Measurements from ENCODE around the gene KHSRP.
A peak's percentile ranks its signal among the peaks of the same experiment; 100 is the strongest.

The KHSRP gene, protein sequence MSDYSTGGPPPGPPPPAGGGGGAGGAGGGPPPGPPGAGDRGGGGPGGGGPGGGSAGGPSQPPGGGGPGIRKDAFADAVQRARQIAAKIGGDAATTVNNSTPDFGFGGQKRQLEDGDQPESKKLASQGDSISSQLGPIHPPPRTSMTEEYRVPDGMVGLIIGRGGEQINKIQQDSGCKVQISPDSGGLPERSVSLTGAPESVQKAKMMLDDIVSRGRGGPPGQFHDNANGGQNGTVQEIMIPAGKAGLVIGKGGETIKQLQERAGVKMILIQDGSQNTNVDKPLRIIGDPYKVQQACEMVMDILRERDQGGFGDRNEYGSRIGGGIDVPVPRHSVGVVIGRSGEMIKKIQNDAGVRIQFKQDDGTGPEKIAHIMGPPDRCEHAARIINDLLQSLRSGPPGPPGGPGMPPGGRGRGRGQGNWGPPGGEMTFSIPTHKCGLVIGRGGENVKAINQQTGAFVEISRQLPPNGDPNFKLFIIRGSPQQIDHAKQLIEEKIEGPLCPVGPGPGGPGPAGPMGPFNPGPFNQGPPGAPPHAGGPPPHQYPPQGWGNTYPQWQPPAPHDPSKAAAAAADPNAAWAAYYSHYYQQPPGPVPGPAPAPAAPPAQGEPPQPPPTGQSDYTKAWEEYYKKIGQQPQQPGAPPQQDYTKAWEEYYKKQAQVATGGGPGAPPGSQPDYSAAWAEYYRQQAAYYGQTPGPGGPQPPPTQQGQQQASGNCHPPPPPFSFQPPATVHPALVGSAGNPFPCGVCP

GRCh38 chr19:6424195-6424938 is at the start of gene KHSRP:
TSS of gene KHSRP (minus strand) at chr19:6424811. CDS start at chr19:6424701, 110 bp downstream.
- DNase-seq = no peak

DNA sequence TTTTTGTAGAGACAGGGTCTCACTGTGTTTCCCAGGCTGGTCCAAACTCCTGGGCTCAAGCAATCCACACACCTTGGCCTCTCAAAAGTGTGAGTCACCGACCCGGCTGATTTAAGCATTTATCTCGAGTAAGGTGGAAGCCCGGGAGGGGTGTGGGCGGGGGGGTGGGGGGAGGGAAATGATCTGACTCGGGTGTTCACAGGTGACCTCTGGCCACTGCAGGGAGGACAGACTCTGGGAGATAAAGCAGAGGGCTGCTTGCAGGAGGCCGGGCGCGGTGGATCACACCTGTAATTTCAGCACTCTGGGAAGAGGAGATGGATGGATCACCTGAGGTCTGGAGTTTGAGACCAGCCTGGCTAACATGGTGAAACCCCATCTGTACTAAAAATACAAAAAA is 49.0 kb upstream of the KHSRP start:
- DNase-seq = no peak

DNA sequence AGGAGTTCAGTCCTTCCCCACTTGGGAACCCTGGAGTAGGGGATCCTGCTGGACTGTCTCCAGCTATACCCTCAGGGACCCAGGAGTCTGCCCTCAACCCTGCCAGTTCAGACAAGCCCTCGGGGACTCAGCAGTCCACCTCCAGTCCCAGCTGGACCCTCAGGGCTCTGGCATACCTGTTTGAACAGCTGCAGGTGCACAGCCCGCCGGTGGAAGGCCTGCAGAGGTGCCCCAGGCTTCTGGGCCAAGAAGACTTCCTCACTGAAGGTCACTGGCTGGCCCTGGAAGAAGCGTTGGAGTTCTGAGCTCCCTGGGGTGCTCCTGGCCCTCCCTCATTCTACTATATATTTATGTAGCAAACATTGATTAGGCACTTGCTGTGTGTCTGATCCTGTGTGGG is 48.1 kb upstream of the KHSRP start:
- no peak for DNase-seq

DNA sequence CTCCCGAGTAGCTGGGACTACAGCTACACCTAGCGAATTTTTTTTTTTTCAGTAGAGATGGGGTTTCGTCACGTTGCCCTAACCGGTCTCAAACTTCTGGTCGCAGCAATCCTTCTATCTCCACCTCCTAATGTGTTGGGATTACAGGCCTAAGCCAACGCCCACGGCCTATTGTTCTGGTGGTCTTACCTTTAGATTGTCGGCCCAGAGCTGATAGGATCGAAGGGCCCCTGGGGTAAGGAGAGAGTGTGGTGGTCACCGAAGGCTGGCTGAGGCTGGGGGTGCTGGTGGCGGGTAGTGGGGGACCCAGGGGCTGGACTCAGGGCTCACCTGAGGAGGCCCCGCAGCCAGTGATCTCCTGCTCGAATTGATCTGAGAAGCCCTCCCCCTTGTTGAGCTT is 46.5 kb upstream of the KHSRP start:
- DNase-seq = no peak

DNA sequence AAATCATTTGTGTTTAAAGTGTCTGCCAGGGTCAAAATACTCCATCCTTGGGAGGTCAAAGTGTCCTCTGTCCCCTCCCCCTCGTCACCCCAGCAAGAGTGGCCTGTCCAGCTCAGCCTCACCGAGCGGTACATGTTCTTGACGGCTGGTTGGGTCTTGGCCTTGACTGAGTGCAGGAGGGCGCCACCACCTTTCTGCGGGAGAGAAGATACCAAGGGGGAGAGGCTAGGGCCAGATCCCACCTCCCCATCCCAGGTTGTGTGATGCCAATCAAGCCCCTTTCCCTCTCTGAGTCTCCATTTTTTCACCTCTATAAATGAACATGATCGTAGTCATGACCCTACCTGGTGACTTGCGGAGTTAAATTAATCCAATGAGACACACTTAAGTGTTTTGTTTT is 45.6 kb upstream of the KHSRP start:
- DNase-seq = no peak

DNA sequence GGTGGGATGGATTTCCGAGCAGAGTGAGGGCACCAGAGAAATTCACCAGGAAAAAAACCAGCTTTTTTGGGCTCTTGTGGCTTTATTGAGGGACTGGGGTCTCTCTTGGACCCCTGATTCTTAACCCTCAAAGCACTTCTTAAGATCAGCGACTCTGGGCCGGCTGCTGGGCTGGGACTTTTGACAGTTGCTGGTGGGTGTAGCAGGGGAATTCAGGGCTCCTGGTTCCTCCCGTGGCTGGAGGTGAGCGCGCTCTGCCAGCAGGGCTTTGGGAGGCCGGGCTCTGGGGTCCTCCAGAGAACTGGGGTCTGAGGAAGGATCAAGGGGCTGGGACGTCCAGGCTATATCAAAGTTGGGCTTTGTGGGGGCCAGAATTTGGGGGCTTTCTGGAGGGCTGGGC is 42.8 kb upstream of the KHSRP start:
- no peak for DNase-seq

DNA sequence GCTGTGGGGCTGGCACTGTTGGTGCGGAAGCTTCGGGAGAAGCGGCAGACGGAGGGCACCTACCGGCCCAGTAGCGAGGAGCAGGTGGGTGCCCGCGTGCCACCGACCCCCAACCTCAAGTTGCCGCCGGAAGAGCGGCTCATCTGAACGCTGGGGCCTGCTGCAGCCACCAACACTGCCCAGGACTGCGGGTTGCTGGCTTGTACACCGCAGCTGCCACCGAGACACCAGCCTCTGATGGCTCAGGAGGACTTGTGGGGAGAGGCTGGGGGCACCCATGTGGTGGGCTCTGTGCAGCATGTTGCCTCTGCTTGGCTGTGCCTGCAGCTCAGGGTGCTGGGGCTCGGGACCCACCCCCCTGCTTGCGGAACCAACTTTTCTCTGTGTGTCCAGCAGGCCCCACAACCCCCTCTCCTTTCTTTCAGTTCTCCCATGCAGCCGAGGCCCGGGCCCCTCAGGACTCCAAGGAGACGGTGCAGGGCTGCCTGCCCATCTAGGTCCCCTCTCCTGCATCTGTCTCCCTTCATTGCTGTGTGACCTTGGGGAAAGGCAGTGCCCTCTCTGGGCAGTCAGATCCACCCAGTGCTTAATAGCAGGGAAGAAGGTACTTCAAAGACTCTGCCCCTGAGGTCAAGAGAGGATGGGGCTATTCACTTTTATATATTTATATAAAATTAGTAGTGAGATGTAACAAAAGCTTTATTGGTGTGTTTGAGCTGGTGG is 42.1 kb upstream of the KHSRP start:
- no peak for DNase-seq

DNA sequence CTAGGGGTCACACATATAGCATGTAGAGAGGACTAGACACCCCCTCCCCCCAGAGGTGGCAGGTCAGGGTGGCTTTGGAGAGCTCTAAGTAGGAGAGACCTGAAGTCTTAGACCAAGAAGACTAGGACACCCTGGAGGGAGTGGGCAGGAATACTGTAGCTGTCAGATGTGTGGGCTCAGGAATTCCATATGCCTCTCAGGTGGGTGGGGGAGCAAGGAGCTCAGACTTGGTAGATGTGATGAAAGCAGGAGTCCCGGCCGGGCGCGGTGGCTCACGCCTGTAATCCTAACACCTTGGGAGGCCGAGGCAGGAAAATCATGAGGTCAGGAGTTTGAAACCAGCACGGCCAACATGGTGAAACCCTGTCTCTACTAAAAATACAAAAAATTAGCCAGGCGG is 41.1 kb upstream of the KHSRP start:
- no peak for DNase-seq

DNA sequence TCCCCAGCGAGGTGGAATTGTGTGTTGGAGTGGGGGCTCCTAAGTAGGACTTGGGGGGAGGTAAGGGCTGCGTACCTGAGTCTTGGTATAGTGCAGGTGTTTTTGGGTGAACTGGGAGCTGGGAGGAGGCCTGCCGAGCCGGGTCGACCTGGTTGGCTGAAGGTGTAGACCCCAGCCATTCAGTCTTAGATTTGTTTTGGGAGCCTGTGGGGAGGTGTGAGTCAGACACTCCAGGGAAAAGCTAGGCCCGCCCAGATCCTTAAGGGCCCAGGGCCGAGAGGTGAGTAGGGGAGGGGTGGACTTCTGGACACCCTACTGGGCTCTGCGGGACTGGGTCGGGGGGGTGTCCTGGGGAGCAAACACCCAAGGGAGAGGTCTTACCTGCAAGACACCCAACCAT is 40.4 kb upstream of the KHSRP start:
- no peak for DNase-seq

DNA sequence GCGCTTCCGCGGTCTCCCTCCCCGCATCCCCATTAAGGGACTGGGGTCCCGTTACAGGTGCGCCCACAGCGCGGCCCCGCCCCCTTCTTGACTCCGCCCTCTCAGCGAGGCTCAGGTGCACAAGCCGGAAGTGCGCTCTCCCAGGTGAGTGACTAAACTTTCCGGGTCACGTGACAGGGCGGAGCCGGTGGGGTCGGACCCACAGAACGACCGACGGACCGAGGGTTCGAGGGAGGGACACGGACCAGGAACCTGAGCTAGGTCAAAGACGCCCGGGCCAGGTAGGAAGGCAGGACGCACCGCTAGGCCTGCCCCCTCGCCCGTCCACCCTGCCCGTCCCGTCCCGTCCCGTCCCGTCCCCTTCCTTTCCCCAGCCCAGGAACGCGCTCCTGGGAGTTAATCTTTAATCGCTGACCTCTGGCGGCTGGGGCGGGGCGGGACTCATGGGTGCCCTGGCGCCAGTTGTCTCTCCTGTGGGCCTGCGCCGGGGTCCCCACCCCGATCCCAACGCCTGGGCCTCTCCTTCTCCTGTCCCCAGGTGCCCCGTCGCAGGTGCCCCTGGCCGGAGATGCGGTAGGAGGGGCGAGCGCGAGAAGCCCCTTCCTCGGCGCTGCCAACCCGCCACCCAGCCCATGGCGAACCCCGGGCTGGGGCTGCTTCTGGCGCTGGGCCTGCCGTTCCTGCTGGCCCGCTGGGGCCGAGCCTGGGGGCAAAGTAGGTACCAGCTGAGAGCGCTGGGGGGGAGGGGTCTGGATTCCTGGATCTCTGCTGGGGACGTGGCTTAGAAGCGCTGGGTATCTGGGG is 39.7 kb upstream of the KHSRP start, which contains the start of gene CRB3:
TSS of gene CRB3 (plus strand) at position 202 of the 804 bp plus-strand sequence. CDS start at position 633, 431 bp downstream.
- DNase-seq = no peak

GRCh38 chr19:6460099-6460884 is 35.7 kb upstream of the KHSRP start:
- DNase-seq = peak; percentile 97 to 99

DNA sequence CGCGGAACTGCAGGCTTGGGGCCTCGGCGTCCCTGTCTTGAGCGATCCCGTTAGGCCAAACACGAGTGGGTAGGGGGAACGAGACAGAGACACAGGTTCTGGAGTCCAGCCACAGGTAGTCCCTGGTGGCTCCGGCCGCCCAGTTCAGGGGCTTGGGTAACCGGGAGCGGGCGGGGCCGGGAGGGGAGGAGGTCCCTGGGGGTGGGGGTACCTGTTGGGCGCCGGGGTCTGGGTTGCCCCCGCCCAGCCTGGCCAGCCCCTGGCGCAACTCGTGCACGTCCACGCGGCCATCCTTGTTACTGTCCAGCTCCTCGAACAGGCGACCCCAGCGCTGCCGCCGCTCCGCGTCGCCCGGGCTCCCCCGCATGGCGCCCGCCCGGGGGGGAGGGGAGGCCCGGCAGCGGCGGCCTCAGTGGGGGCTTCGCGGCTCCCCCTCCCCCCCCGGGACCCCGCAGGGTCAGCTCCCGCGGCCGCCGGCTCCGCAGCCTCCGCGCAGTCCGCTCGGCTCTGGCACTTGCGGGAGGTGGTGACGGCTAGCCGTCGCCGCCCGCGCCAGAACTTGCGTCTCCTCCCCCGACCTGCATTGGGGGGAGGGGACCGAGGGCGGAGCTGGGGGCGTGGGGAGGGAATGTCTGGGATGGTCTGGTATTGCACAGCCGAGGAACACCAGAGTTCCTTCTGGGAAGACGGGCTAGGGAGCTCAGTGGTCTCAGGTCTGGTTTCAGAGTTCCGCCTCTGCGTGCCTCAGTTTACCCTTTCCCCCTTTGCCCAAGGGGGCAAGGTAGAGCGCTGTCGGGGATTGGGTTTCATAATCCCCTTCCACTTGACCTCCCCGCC is 34.9 kb upstream of the KHSRP start, which contains the start of gene SLC25A23:
TSS of gene SLC25A23 (minus strand) at position 531 of the 837 bp plus-strand sequence. CDS start at position 367, 164 bp downstream.
- DNase-seq = peak; percentile 55 to 67

- no peak for DNase-seq
Measured at GRCh38 chr19:6458695-6459261, 34.2 kb upstream of the KHSRP start.

- no peak for DNase-seq
Measured at GRCh38 chr19:6457958-6458694, 33.5 kb upstream of the KHSRP start.

DNA sequence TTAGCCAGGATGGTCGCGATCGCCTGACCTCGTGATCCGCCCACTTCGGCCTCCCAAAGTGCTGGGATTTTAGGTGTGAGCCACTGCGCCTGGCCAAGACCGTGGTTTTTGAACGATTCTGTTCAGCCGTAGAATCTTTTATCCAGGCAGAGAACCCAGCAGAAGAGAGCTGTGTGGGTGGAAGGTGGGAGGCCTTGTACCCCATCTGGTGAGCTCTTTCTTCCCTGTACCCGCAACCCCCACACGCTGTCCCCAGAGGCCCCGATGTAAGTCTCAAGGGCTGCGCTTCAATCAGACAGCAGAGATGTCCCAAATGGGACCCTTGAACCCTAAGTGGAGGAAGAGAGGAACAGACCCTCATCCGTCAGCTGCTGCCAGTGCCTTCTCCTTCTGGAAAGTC is 31.3 kb upstream of the KHSRP start:
- no peak for DNase-seq

GRCh38 chr19:6453951-6454565 is 29.4 kb upstream of the KHSRP start:
- DNase-seq = no peak

- DNase-seq = no peak
Measured at GRCh38 chr19:6452899-6453298, 28.3 kb upstream of the KHSRP start.

GRCh38 chr19:6452223-6452614 is 27.6 kb upstream of the KHSRP start:
- no peak for DNase-seq

Measured in hippocampal formation (tissue), 2 donors.